RCC 7860 (cell line): Measurements from ENCODE around the gene PLD3.

Experiments used
- DNase-seq: peaks from one replicate; pipeline ENCODE4 v3.0.0-alpha.2; 2015; ENCODE audit warnings: low spot score
- FAIRE-seq: peaks from 2 replicates; lab custom pipeline; 2012; peaks lifted over from hg19 to GRCh38; lab: Jason Lieb, UNC

Gene PLD3

GRCh38 chr19:40348125-40348913 lies at the start of gene PLD3, which contains the start of gene C19orf47:
TSS of gene PLD3 (plus strand) at chr19:40348695. CDS start at chr19:40366484, 17,789 bp downstream.
TSS of gene C19orf47 (minus strand) at chr19:40348397. CDS start at chr19:40341857, 6,540 bp downstream.
- peak; percentile 41 for FAIRE-seq

GRCh38 chr19:40300668-40301067 lies 47.8 kb upstream of the PLD3 start:
- FAIRE-seq (no peak), DNase-seq (no peak)

More at GRCh38 chr19:40348125-40348913, at the start of gene PLD3, which contains the start of gene C19orf47:
- DNase-seq = peak; percentile 93

- DNase-seq = no peak
- no peak for FAIRE-seq
Observed at GRCh38 chr19:40302224-40303011, 46.1 kb upstream of the PLD3 start.

- FAIRE-seq (no peak), DNase-seq (no peak)
Observed at GRCh38 chr19:40303765-40304164, 44.7 kb upstream of the PLD3 start.

GRCh38 chr19:40304306-40304705 lies 44.2 kb upstream of the PLD3 start:
- FAIRE-seq = no peak
- no peak for DNase-seq

- FAIRE-seq = peak; percentile 67
- peak; percentile 53 for DNase-seq
Observed at GRCh38 chr19:40305403-40305802, 43.1 kb upstream of the PLD3 start.

- FAIRE-seq (no peak), DNase-seq (no peak)
Observed at GRCh38 chr19:40309666-40310065, 38.8 kb upstream of the PLD3 start.

- no peak for DNase-seq
- FAIRE-seq = no peak
Observed at GRCh38 chr19:40312533-40312932, 36.0 kb upstream of the PLD3 start.

- FAIRE-seq (no peak), DNase-seq (no peak)
Observed at GRCh38 chr19:40313229-40313983, 35.1 kb upstream of the PLD3 start.

GRCh38 chr19:40314656-40315055 lies 33.8 kb upstream of the PLD3 start:
- no peak for FAIRE-seq
- no peak for DNase-seq

- FAIRE-seq (no peak), DNase-seq (no peak)
Observed at GRCh38 chr19:40315812-40316470, 32.6 kb upstream of the PLD3 start.

GRCh38 chr19:40317338-40317737 lies 31.2 kb upstream of the PLD3 start:
- no peak for FAIRE-seq

GRCh38 chr19:40320558-40320935 lies 27.9 kb upstream of the PLD3 start:
- no peak for DNase-seq
- FAIRE-seq = no peak

More at GRCh38 chr19:40317338-40317737, 31.2 kb upstream of the PLD3 start:
- no peak for DNase-seq

GRCh38 chr19:40321076-40321475 lies 27.4 kb upstream of the PLD3 start:
- FAIRE-seq (no peak), DNase-seq (no peak)

- FAIRE-seq = no peak
- DNase-seq = no peak
Observed at GRCh38 chr19:40321566-40322270, 26.8 kb upstream of the PLD3 start.

- no peak for DNase-seq
- no peak for FAIRE-seq
Observed at GRCh38 chr19:40322271-40322610, 26.3 kb upstream of the PLD3 start.

- no peak for DNase-seq
- no peak for FAIRE-seq
Observed at GRCh38 chr19:40322951-40323615, 25.4 kb upstream of the PLD3 start.

GRCh38 chr19:40323705-40324104 lies 24.8 kb upstream of the PLD3 start:
- FAIRE-seq = no peak
- no peak for DNase-seq

- no peak for FAIRE-seq
- DNase-seq = no peak
Observed at GRCh38 chr19:40326201-40326600, 22.3 kb upstream of the PLD3 start.

- no peak for FAIRE-seq
Observed at GRCh38 chr19:40331052-40331451, 17.4 kb upstream of the PLD3 start.

More at GRCh38 chr19:40331052-40331451, 17.4 kb upstream of the PLD3 start:
- DNase-seq = no peak
